MCF 10A (cell line): ENCODE measurements around the gene MX2. TPM values are rescaled to one million over a fixed set of nuclear protein-coding genes. Genes with fewer than 3 reads are reported as not detected.

Source experiments
- BruUV-seq: library from RNA; stranded (reverse); fragments of 400-500 nt; replicated peaks from 2 replicates; lab custom pipeline; 2021; lab: Mats Ljungman, UMichigan
- CTCF ChIA-PET: fragments of 300-600 bp; sonication (Branson Sonifier 250); formaldehyde crosslinking; extraction: SDS; loops from one replicate; lab custom pipeline; 2021; ENCODE audit warnings: antibody characterized with exemption, inconsistent platforms; lab: Yijun Ruan, JAX
- POLR2A ChIA-PET: fragments of 300-600, 350-650 bp; sonication (Branson Sonifier 250); formaldehyde crosslinking; extraction: SDS; loops from one replicate; lab custom pipeline; 2020; ENCODE audit warnings: antibody characterized with exemption, inconsistent platforms; lab: Yijun Ruan, JAX
- DNase-seq: peaks from one replicate; pipeline ENCODE4 v3.0.0-alpha.2; 2018; ENCODE audit not compliant: unreplicated experiment
- H3K27ac Mint-ChIP-seq: one replicate; pipeline ENCODE4 v1.8.0; 2022; ENCODE audit warnings: mild to moderate bottlenecking, low read depth, mixed read lengths; ENCODE audit not compliant: unreplicated experiment
- H3K27me3 Mint-ChIP-seq: one replicate; pipeline ENCODE4 v1.8.0; 2022; ENCODE audit warnings: mixed read lengths; ENCODE audit not compliant: insufficient read depth, unreplicated experiment
- H3K36me3 Mint-ChIP-seq: one replicate; pipeline ENCODE4 v1.8.0; 2022; ENCODE audit warnings: mild to moderate bottlenecking, moderate library complexity, mixed read lengths; ENCODE audit not compliant: insufficient read depth, unreplicated experiment
- H3K4me1 Mint-ChIP-seq: one replicate; pipeline ENCODE4 v1.8.0; 2022; ENCODE audit warnings: mixed read lengths; ENCODE audit not compliant: insufficient read depth, unreplicated experiment
- H3K4me3 Mint-ChIP-seq: one replicate; pipeline ENCODE4 v1.8.0; 2022; ENCODE audit warnings: mild to moderate bottlenecking, moderate library complexity, mixed read lengths; ENCODE audit not compliant: unreplicated experiment
- H3K9me3 Mint-ChIP-seq: one replicate; pipeline ENCODE4 v1.8.0; 2022; ENCODE audit warnings: mixed read lengths; ENCODE audit not compliant: unreplicated experiment
- intact Hi-C: fragments of 100-400 bp; cut with micrococcal nuclease; formaldehyde crosslinking; loops from 2 replicates; pipeline ENCODE4 v1.14.1; 2022
- total RNA-seq: library from RNA; stranded (reverse); gene quantifications from 2 replicates; pipeline ENCODE4 v1.2.3, GENCODE V29; 2022
- TF ChIP-seq, protein P1 (sequence below): fragments of 200-600 bp; IDR thresholded peaks from one replicate; pipeline ENCODE4 v1.8.0; 2022; ENCODE audit warnings: antibody characterized with exemption, mild to moderate bottlenecking; ENCODE audit not compliant: unreplicated experiment

The MX2 gene
- total RNA-seq, 1 experiment from 2014 or later: not detected

DNA sequence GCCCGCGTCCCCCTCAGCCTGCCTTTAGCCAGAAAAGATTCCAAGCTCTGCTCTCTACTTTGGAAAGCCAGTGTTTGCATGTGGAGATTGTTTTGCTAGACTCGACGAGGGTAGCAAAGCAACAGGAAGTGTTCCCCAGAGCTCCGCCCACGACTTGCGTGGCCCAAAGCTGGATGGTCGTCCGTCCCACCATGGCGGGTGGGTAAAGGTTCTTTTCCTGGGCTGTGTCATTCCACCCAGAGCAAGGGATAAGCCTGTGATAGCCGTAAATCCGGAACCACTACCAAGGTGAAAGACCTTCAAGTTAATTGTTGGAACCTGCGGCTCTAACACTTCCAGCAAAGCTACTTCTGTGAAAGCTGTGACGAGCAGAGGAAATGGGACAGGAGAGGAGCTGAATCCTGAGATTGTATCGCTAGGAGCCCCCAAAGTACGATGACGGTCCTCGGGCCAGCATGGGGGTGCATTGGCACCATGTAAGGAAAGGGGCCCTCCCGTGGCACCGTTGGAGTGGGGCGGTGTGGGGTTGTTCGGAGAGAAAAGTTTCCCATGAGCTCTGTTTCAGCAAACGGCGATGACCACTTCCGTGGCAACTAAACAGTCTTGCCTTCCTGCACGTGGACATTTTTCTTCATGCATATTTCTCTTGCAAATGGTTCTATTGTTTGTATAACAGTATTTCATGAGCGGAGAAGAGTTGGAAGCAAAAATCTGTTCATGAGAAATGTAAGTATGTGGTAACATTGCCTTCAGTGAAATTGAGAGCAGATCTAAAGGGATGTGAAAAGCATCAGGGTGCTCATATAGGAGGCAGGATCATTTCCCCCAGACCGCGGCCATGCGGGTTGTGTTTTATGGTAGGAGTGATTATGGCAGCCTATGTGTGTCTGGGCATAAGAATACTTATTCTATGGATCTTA lies 8.4 kb downstream of the MX2 start:
- no peak overlapping the region for H3K4me3 Mint-ChIP-seq
- no peaks in the 10 kb centered on the region for H3K36me3 Mint-ChIP-seq
- H3K27ac Mint-ChIP-seq: no peak overlapping the region
- peaks cover 12% of the 10 kb centered on the region for H3K27me3 Mint-ChIP-seq
- H3K4me1 Mint-ChIP-seq: peaks cover 6% of the 10 kb centered on the region
- CTCF ChIA-PET: no interaction called here
- intact Hi-C loops: no loop called here
- no peaks in the 10 kb centered on the region for H3K9me3 Mint-ChIP-seq
- no TSS peak for BruUV-seq
- no peak for DNase-seq
- POLR2A ChIA-PET: no interaction called here
- TF ChIP-seq, protein P1, sequence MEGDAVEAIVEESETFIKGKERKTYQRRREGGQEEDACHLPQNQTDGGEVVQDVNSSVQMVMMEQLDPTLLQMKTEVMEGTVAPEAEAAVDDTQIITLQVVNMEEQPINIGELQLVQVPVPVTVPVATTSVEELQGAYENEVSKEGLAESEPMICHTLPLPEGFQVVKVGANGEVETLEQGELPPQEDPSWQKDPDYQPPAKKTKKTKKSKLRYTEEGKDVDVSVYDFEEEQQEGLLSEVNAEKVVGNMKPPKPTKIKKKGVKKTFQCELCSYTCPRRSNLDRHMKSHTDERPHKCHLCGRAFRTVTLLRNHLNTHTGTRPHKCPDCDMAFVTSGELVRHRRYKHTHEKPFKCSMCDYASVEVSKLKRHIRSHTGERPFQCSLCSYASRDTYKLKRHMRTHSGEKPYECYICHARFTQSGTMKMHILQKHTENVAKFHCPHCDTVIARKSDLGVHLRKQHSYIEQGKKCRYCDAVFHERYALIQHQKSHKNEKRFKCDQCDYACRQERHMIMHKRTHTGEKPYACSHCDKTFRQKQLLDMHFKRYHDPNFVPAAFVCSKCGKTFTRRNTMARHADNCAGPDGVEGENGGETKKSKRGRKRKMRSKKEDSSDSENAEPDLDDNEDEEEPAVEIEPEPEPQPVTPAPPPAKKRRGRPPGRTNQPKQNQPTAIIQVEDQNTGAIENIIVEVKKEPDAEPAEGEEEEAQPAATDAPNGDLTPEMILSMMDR: no peak

DNA sequence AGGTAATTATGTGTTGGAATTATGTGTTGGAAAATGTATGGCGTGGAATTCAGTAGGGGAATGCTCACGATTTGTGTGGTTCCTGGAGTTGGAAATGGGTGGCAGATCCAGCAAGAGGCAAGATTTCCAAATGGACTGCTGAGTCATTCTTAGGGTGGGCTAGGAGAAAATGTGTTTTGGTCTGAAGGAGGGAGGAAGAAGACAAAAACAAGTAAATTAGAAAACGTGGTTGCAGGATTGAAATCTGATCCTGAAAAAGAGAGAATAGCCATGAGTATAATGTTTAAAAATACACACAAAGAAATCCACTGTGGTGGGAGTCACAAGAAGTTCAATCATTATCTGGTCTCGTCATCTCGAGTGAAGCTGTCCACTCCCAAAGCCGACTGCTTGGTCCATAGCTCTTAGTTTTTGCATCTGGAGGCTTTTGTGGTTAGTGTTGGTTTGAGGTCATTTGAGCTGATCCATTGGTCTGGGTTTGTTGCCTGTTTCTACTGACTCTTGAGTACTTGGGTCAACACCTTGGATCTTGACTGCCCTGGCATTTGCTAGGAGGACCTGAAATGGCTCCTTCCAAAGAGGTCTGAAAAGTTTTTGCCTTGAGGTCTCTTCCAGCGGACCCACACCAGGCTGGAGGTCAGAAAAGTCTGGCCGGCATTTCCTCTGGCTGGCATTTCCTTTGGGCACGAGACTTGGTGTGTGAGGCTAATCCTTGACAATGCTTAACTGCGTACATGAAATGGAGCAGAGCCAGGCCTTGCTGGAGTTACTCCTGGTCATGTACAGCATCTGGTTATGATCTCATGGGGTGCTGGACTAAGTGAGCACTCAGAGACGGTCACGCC lies 9.2 kb downstream of the MX2 start:
- TF ChIP-seq, protein P1: no peak
- Mint-ChIP-seq H3K36me3 (no peaks in the 10 kb centered on the region), H3K4me3 (no peak overlapping the region), H3K4me1 (peaks cover 6% of the 10 kb centered on the region), H3K27ac (no peak overlapping the region), H3K9me3 (no peaks in the 10 kb centered on the region), H3K27me3 (peaks cover 12% of the 10 kb centered on the region)
- ChIA-PET POLR2A (no interaction called here), CTCF (interaction anchor here (1.3 kb wide), 1 partner anchor 89 kb away, joined by 4 read pairs; no protein-coding TSS in a partner anchor)
- intact Hi-C loops: no loop called here
- BruUV-seq: no TSS peak
- DNase-seq: no peak

DNA sequence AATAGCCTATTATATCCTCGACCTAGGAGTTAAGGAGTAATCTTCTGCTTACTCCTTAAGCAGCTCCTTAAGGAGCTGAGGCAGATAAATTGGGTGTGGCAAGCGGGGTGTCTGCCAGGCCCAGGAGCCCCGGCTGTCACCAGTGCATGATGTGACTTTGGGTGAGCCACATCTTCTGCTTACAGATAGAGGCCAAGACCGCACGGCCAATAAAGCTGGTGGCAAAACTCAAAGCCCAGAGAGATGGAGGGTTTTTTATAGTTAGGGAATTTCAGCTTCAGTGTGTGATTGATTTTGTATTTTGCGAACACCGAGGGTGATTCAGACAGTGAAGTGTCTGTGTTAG lies 9.8 kb downstream of the MX2 start:
- POLR2A ChIA-PET: no interaction called here
- TF ChIP-seq, protein P1: no peak
- intact Hi-C loops: no loop called here
- CTCF ChIA-PET: interaction anchor here (1.0 to 1.3 kb wide), 2 partner anchors 89 to 238 kb away, joined by 3 to 4 read pairs; no protein-coding TSS in a partner anchor
- H3K36me3 Mint-ChIP-seq: no peaks in the 10 kb centered on the region
- no peak for DNase-seq
- no TSS peak for BruUV-seq
- no peaks in the 10 kb centered on the region for H3K9me3 Mint-ChIP-seq
- no peak overlapping the region for H3K4me3 Mint-ChIP-seq
- H3K27me3 Mint-ChIP-seq: peaks cover 12% of the 10 kb centered on the region
- H3K27ac Mint-ChIP-seq: no peak overlapping the region
- H3K4me1 Mint-ChIP-seq: peaks cover 3% of the 10 kb centered on the region

DNA sequence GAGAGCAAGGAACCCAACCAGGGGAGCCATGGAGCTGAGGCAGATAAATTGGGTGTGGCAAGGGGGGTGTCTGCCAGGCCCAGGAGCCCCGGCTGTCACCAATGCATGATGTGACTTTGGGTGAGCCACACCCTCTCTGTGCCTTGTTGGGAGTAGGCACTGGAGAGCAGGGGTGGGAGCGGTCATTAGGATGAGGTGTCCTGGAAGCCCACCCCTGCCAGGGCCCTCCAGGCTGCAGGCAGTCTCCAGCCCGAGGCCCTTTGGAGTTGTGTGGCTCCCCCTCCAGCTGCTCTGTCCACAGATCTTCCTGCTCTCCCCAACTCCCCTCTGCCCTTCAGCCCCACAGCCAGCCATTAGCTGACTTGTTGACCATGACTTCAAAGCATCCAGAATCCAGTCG lies 11.4 kb downstream of the MX2 start:
- Mint-ChIP-seq H3K4me3 (no peak overlapping the region), H3K4me1 (no peaks in the 10 kb centered on the region), H3K27ac (no peak overlapping the region), H3K27me3 (peaks cover 12% of the 10 kb centered on the region), H3K36me3 (no peaks in the 10 kb centered on the region), H3K9me3 (no peaks in the 10 kb centered on the region)
- intact Hi-C loops: no loop called here
- CTCF ChIA-PET: interaction anchor here (1.2 kb wide), 1 partner anchor 90 kb away, joined by 3 read pairs; no protein-coding TSS in a partner anchor
- BruUV-seq: no TSS peak
- POLR2A ChIA-PET: interaction anchor here (0.5 kb wide), 1 partner anchor 319 kb away, joined by 3 read pairs; no protein-coding TSS in a partner anchor
- DNase-seq: no peak
- TF ChIP-seq, protein P1: no peak
